ENCODE results near the gene NEK6.

The NEK6 gene

DNA sequence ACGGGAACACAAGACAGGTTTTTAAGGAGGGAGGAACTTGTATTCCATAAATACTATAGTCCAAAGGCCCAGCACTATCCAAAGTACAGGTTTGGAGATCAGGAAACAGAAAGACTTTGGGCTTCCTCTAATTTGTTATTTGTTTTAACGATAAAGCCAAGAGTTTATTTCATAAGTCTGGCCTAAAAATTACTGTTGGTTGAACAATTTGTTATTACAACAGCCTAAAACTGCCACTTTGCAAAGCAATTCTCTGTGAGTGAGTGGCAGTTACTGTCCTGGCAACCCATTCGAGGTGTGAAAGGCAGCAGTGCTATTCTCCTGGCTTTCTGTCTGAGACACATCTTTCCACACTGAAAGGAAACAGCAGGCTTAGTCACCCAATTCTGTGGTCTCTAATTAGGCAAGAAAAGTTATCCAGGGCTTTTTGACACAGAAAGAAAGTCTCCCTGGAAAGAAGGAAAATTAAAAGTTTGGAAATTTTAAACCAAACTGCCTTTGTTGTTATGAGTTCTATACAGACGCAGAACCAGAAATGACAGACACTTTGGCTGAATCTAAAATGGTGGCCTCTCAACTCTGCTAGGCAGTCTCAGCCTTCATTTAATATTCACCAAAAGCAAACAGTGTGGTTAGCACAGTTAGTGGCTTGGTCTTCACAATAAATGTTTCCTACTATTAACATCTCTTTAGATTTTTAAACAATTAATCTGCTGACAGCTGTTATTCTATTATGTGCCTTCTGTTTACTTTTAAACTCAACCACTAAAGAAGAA, 123.6 kb downstream of the NEK6 start:
- H3K27me3 ChIP-seq (ENCODE audit: insufficient read depth, poor library complexity, severe bottlenecking) = no peaks in the 10 kb centered on the region
- no peak overlapping the region for H3K4me3 ChIP-seq (replicated peaks; ENCODE audit: insufficient read depth, low read length)
- TF ChIP-seq SPI1 (IDR thresholded peaks at IDR 0.05; ENCODE audit: borderline replicate concordance, low read depth) = peak; percentile 46
- peak; percentile 60 for TF ChIP-seq POLR2AphosphoS5 (IDR thresholded peaks at IDR 0.05; ENCODE audit: low read depth)
- TF ChIP-seq GABPA (IDR thresholded peaks at IDR 0.05; ENCODE audit: low read depth) = no peak
- H3K27ac ChIP-seq (replicated peaks) = peak overlapping the region; percentile 98
- DNase-seq (ENCODE audit: low read depth in 1 of 2, low spot score in 1 of 2) = peak; percentile 88 to 93

DNA sequence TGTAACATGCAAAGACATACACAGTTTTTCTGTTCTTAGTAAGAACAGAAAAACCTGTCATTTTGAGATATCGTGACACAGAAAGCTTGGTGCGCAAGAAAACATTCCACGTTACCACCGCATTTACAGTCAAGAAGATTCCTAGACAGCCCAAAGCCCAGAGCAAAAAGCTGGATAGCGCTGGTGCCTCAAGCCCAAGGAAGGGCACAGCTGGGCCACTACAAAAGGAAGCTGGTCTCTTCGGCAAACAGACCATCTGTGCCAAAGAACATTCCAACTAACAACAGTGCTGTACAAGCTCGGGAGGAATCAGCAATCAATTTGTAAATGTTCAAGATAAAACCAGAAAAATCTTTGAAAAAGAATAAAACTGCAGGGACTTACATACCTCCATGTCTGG, 126.5 kb downstream of the NEK6 start:
- no peak for DNase-seq (ENCODE audit: low read depth in 1 of 2, low spot score in 1 of 2)
- Histone ChIP-seq H3K4me3 (replicated peaks; ENCODE audit: insufficient read depth, low read length) (peak overlapping the region; percentile 47), H3K27me3 (ENCODE audit: insufficient read depth, poor library complexity, severe bottlenecking) (no peaks in the 10 kb centered on the region), H3K27ac (replicated peaks) (peak overlapping the region; percentile 98)
- TF ChIP-seq SPI1 (IDR thresholded peaks at IDR 0.05; ENCODE audit: borderline replicate concordance, low read depth) (no peak), POLR2AphosphoS5 (IDR thresholded peaks at IDR 0.05; ENCODE audit: low read depth) (0 out of 2 replicates have a peak, but pooled peaks have one; percentile 5), GABPA (IDR thresholded peaks at IDR 0.05; ENCODE audit: low read depth) (no peak)
- TF ChIP-seq, protein P1, sequence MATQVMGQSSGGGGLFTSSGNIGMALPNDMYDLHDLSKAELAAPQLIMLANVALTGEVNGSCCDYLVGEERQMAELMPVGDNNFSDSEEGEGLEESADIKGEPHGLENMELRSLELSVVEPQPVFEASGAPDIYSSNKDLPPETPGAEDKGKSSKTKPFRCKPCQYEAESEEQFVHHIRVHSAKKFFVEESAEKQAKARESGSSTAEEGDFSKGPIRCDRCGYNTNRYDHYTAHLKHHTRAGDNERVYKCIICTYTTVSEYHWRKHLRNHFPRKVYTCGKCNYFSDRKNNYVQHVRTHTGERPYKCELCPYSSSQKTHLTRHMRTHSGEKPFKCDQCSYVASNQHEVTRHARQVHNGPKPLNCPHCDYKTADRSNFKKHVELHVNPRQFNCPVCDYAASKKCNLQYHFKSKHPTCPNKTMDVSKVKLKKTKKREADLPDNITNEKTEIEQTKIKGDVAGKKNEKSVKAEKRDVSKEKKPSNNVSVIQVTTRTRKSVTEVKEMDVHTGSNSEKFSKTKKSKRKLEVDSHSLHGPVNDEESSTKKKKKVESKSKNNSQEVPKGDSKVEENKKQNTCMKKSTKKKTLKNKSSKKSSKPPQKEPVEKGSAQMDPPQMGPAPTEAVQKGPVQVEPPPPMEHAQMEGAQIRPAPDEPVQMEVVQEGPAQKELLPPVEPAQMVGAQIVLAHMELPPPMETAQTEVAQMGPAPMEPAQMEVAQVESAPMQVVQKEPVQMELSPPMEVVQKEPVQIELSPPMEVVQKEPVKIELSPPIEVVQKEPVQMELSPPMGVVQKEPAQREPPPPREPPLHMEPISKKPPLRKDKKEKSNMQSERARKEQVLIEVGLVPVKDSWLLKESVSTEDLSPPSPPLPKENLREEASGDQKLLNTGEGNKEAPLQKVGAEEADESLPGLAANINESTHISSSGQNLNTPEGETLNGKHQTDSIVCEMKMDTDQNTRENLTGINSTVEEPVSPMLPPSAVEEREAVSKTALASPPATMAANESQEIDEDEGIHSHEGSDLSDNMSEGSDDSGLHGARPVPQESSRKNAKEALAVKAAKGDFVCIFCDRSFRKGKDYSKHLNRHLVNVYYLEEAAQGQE (IDR thresholded peaks at IDR 0.05; ENCODE audit: insufficient replicate concordance, low read depth) = peak; percentile 24
- TF ChIP-seq, protein P2, sequence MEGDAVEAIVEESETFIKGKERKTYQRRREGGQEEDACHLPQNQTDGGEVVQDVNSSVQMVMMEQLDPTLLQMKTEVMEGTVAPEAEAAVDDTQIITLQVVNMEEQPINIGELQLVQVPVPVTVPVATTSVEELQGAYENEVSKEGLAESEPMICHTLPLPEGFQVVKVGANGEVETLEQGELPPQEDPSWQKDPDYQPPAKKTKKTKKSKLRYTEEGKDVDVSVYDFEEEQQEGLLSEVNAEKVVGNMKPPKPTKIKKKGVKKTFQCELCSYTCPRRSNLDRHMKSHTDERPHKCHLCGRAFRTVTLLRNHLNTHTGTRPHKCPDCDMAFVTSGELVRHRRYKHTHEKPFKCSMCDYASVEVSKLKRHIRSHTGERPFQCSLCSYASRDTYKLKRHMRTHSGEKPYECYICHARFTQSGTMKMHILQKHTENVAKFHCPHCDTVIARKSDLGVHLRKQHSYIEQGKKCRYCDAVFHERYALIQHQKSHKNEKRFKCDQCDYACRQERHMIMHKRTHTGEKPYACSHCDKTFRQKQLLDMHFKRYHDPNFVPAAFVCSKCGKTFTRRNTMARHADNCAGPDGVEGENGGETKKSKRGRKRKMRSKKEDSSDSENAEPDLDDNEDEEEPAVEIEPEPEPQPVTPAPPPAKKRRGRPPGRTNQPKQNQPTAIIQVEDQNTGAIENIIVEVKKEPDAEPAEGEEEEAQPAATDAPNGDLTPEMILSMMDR (IDR thresholded peaks at IDR 0.05; ENCODE audit: insufficient read depth, low read length) = no peak

DNA sequence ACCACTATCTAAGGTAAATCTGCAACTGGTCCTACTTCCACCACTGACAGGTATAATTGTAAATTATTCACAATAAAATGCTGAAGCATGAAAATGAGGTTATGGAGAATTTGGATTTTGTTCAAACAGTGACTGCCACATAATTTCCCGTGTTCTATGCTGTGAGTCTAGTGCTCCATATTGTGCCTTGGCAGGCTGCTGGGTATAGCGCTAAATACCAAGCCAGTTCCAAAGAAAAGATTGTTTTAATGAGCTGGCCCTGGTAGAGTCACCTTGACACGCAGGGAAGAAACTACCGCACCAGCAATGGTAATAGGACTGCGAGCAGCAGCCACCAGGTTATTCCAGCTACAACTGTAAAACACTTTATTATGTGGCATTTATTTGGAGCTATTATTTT, 127.1 kb downstream of the NEK6 start:
- TF ChIP-seq SPI1 (IDR thresholded peaks at IDR 0.05; ENCODE audit: borderline replicate concordance, low read depth) (no peak), POLR2AphosphoS5 (IDR thresholded peaks at IDR 0.05; ENCODE audit: low read depth) (peak; percentile 35; the same call in 1 of the 2 replicates), GABPA (IDR thresholded peaks at IDR 0.05; ENCODE audit: low read depth) (no peak)
- TF ChIP-seq, protein P2 (IDR thresholded peaks at IDR 0.05; ENCODE audit: insufficient read depth, low read length) = no peak
- TF ChIP-seq, protein P1 (IDR thresholded peaks at IDR 0.05; ENCODE audit: insufficient replicate concordance, low read depth) = no peak
- peak overlapping the region; percentile 98 for H3K27ac ChIP-seq (replicated peaks)
- H3K4me3 ChIP-seq (replicated peaks; ENCODE audit: insufficient read depth, low read length) = peak overlapping the region; percentile 47
- H3K27me3 ChIP-seq (ENCODE audit: insufficient read depth, poor library complexity, severe bottlenecking) = no peaks in the 10 kb centered on the region
- DNase-seq (ENCODE audit: low read depth in 1 of 2, low spot score in 1 of 2) = no peak

DNA sequence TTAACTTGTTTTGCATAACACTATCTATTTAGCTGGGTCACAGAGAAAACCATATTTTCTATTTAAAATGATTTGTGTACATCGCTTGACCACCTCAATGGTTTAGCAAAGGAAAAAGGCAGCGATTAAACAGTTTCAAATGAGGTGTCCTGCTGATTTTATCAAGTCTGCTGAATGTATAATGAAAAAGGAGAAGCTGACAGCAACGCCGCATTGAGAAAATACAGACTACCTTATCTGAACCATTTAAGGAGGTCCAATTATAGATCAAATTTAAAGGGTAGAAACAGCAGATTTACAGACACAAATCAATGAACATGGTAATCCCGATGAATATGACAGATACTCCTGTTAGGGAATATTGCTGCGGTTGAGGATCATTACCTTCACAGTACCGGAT, 127.9 kb downstream of the NEK6 start:
- Histone ChIP-seq H3K27ac (replicated peaks) (peak overlapping the region; percentile 98), H3K27me3 (ENCODE audit: insufficient read depth, poor library complexity, severe bottlenecking) (no peaks in the 10 kb centered on the region), H3K4me3 (replicated peaks; ENCODE audit: insufficient read depth, low read length) (peak overlapping the region; percentile 47)
- DNase-seq (ENCODE audit: low read depth in 1 of 2, low spot score in 1 of 2) = no peak
- no peak for TF ChIP-seq SPI1 (IDR thresholded peaks at IDR 0.05; ENCODE audit: borderline replicate concordance, low read depth)
- TF ChIP-seq, protein P2 (IDR thresholded peaks at IDR 0.05; ENCODE audit: insufficient read depth, low read length) = no peak
- TF ChIP-seq GABPA (IDR thresholded peaks at IDR 0.05; ENCODE audit: low read depth) = no peak
- TF ChIP-seq POLR2AphosphoS5 (IDR thresholded peaks at IDR 0.05; ENCODE audit: low read depth) = no peak
- TF ChIP-seq, protein P1 (IDR thresholded peaks at IDR 0.05; ENCODE audit: insufficient replicate concordance, low read depth) = no peak
